OCI-LY7 (cell line): ENCODE results near the gene CALHM6. TPM values are rescaled to one million over a fixed set of nuclear protein-coding genes. Genes with fewer than 3 reads are reported as not detected.

Source experiments
- BruUV-seq: library from RNA; stranded (reverse); fragments of 400-500 nt; replicated peaks from 2 replicates; lab custom pipeline; 2021; lab: Mats Ljungman, UMichigan
- CTCF ChIA-PET: fragments of 300-600 bp; sonication (Branson Sonifier 250); formaldehyde crosslinking; loops from one replicate; lab custom pipeline; 2022; ENCODE audit warnings: antibody characterized with exemption; ENCODE audit not compliant: unreplicated experiment; lab: Charles Lee
- POLR2A ChIA-PET: fragments of 300-600 bp; sonication (Branson Sonifier 250); formaldehyde crosslinking; loops from one replicate; lab custom pipeline; 2022; ENCODE audit warnings: antibody characterized with exemption; lab: Charles Lee
- DNase-seq: peaks from one replicate; pipeline ENCODE4 v3.0.0-alpha.2; 2015; ENCODE audit warnings: low spot score
- H2AFZ ChIP-seq: fragments of 200-600 bp; sonication (generic), shearing (Covaris generic); 2 replicates; pipeline ENCODE4 v1.6.1; 2014; ENCODE audit warnings: mild to moderate bottlenecking, antibody characterized with exemption, low read length, moderate library complexity
- H3K27ac ChIP-seq: fragments of 200-600 bp; sonication (generic); 2 replicates; pipeline ENCODE4 v1.5.1; 2014; ENCODE audit warnings: mixed run types, low read depth, mild to moderate bottlenecking, moderate library complexity, low read length, inconsistent platforms; ENCODE audit not compliant: poor library complexity, severe bottlenecking
- H3K36me3 ChIP-seq: fragments of 200-600 bp; sonication (generic); 2 replicates; pipeline ENCODE4 v1.6.1; 2014; ENCODE audit warnings: mild to moderate bottlenecking, antibody characterized with exemption, low read length, moderate library complexity, mixed read lengths; ENCODE audit not compliant: insufficient read depth
- H3K4me1 ChIP-seq: fragments of 200-600 bp; sonication (generic); 2 replicates; pipeline ENCODE4 v1.5.1; 2014; ENCODE audit warnings: mild to moderate bottlenecking, low read length; ENCODE audit not compliant: insufficient read depth, poor library complexity, severe bottlenecking
- H3K4me2 ChIP-seq: fragments of 200-600 bp; sonication (generic); 2 replicates; pipeline ENCODE4 v1.6.1; 2014; ENCODE audit warnings: mild to moderate bottlenecking, low read length
- H3K4me3 ChIP-seq: fragments of 200-600 bp; sonication (generic); 2 replicates; pipeline ENCODE4 v1.5.1; 2014; ENCODE audit warnings: mild to moderate bottlenecking, low read depth, low read length; ENCODE audit not compliant: poor library complexity, severe bottlenecking
- H3K79me2 ChIP-seq: fragments of 200-600 bp; sonication (generic); 2 replicates; pipeline ENCODE4 v1.6.1; 2016; ENCODE audit warnings: low read depth, mild to moderate bottlenecking, low read length, moderate library complexity, mixed read lengths; ENCODE audit not compliant: insufficient read depth
- H3K9me2 ChIP-seq: fragments of 200-600 bp; sonication (generic); 2 replicates; pipeline ENCODE4 v1.6.1; 2016; ENCODE audit warnings: mild to moderate bottlenecking, low read length, mixed read lengths; ENCODE audit not compliant: insufficient read depth
- H3K9me3 ChIP-seq: fragments of 200-600 bp; sonication (generic); 2 replicates; pipeline ENCODE4 v1.6.1; 2014; ENCODE audit warnings: mild to moderate bottlenecking, mixed run types, low read length, mixed read lengths
- H4K20me1 ChIP-seq: fragments of 200-600 bp; sonication (generic); 2 replicates; pipeline ENCODE4 v1.6.1; 2014; ENCODE audit warnings: mild to moderate bottlenecking, antibody characterized with exemption, low read length, moderate library complexity, mixed read lengths; ENCODE audit not compliant: insufficient read depth
- CTCF ChIP-seq: fragments of 200-600 bp; sonication (generic); conservative IDR thresholded peaks from 2 replicates; pipeline ENCODE4 v1.5.1; 2014; ENCODE audit warnings: mild to moderate bottlenecking, antibody characterized with exemption, low read length, moderate library complexity, mixed read lengths
- EZH2phosphoT487 ChIP-seq: fragments of 200-600 bp; sonication (generic); IDR thresholded peaks from 2 replicates; pipeline ENCODE4 v1.6.1; 2018; ENCODE audit warnings: low read depth, borderline replicate concordance, mild to moderate bottlenecking, mixed run types, antibody characterized with exemption, low read length, moderate library complexity, mixed read lengths
- intact Hi-C: fragments of 100-400 bp; cut with micrococcal nuclease; formaldehyde crosslinking; loops from one replicate; pipeline ENCODE4 v1.10.0; 2022; ENCODE audit not compliant: unreplicated experiment
- total RNA-seq, 2 experiments: library from RNA; depleted of rRNA in 1 of 2; stranded (reverse); fragments of >200 nt in 1 of 2; shearing (Covaris generic) in 1 of 2; gene quantifications; 2 replicates each; pipeline ENCODE4 v1.2.3, GENCODE V29; 2014 to 2022

The CALHM6 gene
- total RNA-seq, 2 experiments from 2014 or later, result 1.8 TPM; not detected in 1

GRCh38 chr6:116434056-116434725 lies 27.0 kb upstream of the CALHM6 start:
- no peaks in the 10 kb centered on the region for H3K9me3 ChIP-seq
- no peak overlapping the region for H3K4me2 ChIP-seq
- no peak overlapping the region for H3K27ac ChIP-seq
- POLR2A ChIA-PET, result interaction anchor here (0.6 to 1.3 kb wide), 5 partner anchors 9 to 159 kb away, joined by 3 to 9 read pairs (median 4); no protein-coding TSS in a partner anchor
- H2AFZ ChIP-seq, result no peak overlapping the region
- no peaks in the 10 kb centered on the region for H3K79me2 ChIP-seq
- DNase-seq, result no peak
- CTCF ChIA-PET, result no interaction called here
- H3K9me2 ChIP-seq, result no peaks in the 10 kb centered on the region
- H3K36me3 ChIP-seq, result no peaks in the 10 kb centered on the region
- intact Hi-C loops, result no loop called here
- H4K20me1 ChIP-seq, result no peaks in the 10 kb centered on the region
- no peak overlapping the region for H3K4me3 ChIP-seq
- TF ChIP-seq CTCF (no peak), EZH2phosphoT487 (no peak)
- no peaks in the 10 kb centered on the region for H3K4me1 ChIP-seq
- no TSS peak for BruUV-seq

- no peak overlapping the region for H3K4me2 ChIP-seq
- H3K9me3 ChIP-seq, result no peaks in the 10 kb centered on the region
- no peaks in the 10 kb centered on the region for H3K36me3 ChIP-seq
- no peak for DNase-seq
- no peaks in the 10 kb centered on the region for H3K9me2 ChIP-seq
- no peaks in the 10 kb centered on the region for H4K20me1 ChIP-seq
- H3K27ac ChIP-seq, result no peak overlapping the region
- no peaks in the 10 kb centered on the region for H3K79me2 ChIP-seq
- no peak overlapping the region for H2AFZ ChIP-seq
- no peaks in the 10 kb centered on the region for H3K4me1 ChIP-seq
- H3K4me3 ChIP-seq, result no peak overlapping the region
- BruUV-seq, result no TSS peak
- ChIA-PET CTCF (no interaction called here), POLR2A (interaction anchor here (0.7 to 1.7 kb wide), 5 partner anchors 9 to 277 kb away, joined by 3 to 4 read pairs (median 4); no protein-coding TSS in a partner anchor)
- intact Hi-C loops, result no loop called here
- TF ChIP-seq CTCF, result no peak
- no peak for TF ChIP-seq EZH2phosphoT487
Measured at GRCh38 chr6:116436586-116436985, 24.6 kb upstream of the CALHM6 start.

- no peaks in the 10 kb centered on the region for H3K9me3 ChIP-seq
- no peaks in the 10 kb centered on the region for H3K4me1 ChIP-seq
- ChIA-PET POLR2A (interaction anchor here (1.3 to 1.6 kb wide), 2 partner anchors 10 to 12 kb away, joined by 3 to 4 read pairs; no protein-coding TSS in a partner anchor), CTCF (no interaction called here)
- H3K4me2 ChIP-seq, result no peak overlapping the region
- H3K9me2 ChIP-seq, result no peaks in the 10 kb centered on the region
- no peak for DNase-seq
- H3K27ac ChIP-seq, result no peak overlapping the region
- H3K36me3 ChIP-seq, result no peaks in the 10 kb centered on the region
- H4K20me1 ChIP-seq, result no peaks in the 10 kb centered on the region
- no peak overlapping the region for H2AFZ ChIP-seq
- H3K79me2 ChIP-seq, result no peaks in the 10 kb centered on the region
- TF ChIP-seq EZH2phosphoT487 (no peak), CTCF (no peak)
- BruUV-seq, result no TSS peak
- H3K4me3 ChIP-seq, result no peak overlapping the region
- intact Hi-C loops, result no loop called here
Measured at GRCh38 chr6:116437656-116438055, 23.5 kb upstream of the CALHM6 start.
